Panc1 (cell line): ENCODE measurements around the gene SYTL1.

Experiments used
- POLR2AphosphoS5 ChIP-seq: IDR thresholded peaks from 2 replicates; pipeline ENCODE4 v1.6.1; 2012; ENCODE audit warnings: mild to moderate bottlenecking, low read depth, low read length, moderate library complexity
- SIN3A ChIP-seq: IDR thresholded peaks from 2 replicates; pipeline ENCODE4 v1.6.1; 2012; ENCODE audit warnings: low read depth, mild to moderate bottlenecking, low read length, moderate library complexity, borderline replicate concordance; ENCODE audit not compliant: insufficient read depth
- TCF7L2 ChIP-seq: IDR thresholded peaks from 2 replicates; pipeline ENCODE4 v1.6.1; 2011; ENCODE audit warnings: mild to moderate bottlenecking, low read depth, low read length, inconsistent platforms
- TF ChIP-seq, protein P1 (sequence below): fragments of 450-650 bp; IDR thresholded peaks from 2 replicates; pipeline ENCODE4 v1.5.1; 2017; ENCODE audit warnings: mild to moderate bottlenecking
- TF ChIP-seq, protein P2 (sequence below), 2 experiments: IDR thresholded peaks; 2 replicates each; pipeline ENCODE4 v1.6.1; 2011 to 2012; ENCODE audit warnings: low read depth in 2 of 2, control low read depth in 1 of 2, low read length in 1 of 2, mild to moderate bottlenecking in 1 of 2, moderate library complexity in 1 of 2; ENCODE audit not compliant: insufficient read depth in 1 of 2

- TF ChIP-seq POLR2AphosphoS5 (no peak), SIN3A (no peak), TCF7L2 (no peak)
- TF ChIP-seq, protein P1, sequence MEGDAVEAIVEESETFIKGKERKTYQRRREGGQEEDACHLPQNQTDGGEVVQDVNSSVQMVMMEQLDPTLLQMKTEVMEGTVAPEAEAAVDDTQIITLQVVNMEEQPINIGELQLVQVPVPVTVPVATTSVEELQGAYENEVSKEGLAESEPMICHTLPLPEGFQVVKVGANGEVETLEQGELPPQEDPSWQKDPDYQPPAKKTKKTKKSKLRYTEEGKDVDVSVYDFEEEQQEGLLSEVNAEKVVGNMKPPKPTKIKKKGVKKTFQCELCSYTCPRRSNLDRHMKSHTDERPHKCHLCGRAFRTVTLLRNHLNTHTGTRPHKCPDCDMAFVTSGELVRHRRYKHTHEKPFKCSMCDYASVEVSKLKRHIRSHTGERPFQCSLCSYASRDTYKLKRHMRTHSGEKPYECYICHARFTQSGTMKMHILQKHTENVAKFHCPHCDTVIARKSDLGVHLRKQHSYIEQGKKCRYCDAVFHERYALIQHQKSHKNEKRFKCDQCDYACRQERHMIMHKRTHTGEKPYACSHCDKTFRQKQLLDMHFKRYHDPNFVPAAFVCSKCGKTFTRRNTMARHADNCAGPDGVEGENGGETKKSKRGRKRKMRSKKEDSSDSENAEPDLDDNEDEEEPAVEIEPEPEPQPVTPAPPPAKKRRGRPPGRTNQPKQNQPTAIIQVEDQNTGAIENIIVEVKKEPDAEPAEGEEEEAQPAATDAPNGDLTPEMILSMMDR: peak; percentile 43
- TF ChIP-seq, protein P2, sequence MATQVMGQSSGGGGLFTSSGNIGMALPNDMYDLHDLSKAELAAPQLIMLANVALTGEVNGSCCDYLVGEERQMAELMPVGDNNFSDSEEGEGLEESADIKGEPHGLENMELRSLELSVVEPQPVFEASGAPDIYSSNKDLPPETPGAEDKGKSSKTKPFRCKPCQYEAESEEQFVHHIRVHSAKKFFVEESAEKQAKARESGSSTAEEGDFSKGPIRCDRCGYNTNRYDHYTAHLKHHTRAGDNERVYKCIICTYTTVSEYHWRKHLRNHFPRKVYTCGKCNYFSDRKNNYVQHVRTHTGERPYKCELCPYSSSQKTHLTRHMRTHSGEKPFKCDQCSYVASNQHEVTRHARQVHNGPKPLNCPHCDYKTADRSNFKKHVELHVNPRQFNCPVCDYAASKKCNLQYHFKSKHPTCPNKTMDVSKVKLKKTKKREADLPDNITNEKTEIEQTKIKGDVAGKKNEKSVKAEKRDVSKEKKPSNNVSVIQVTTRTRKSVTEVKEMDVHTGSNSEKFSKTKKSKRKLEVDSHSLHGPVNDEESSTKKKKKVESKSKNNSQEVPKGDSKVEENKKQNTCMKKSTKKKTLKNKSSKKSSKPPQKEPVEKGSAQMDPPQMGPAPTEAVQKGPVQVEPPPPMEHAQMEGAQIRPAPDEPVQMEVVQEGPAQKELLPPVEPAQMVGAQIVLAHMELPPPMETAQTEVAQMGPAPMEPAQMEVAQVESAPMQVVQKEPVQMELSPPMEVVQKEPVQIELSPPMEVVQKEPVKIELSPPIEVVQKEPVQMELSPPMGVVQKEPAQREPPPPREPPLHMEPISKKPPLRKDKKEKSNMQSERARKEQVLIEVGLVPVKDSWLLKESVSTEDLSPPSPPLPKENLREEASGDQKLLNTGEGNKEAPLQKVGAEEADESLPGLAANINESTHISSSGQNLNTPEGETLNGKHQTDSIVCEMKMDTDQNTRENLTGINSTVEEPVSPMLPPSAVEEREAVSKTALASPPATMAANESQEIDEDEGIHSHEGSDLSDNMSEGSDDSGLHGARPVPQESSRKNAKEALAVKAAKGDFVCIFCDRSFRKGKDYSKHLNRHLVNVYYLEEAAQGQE (IDR thresholded peaks at IDR 0.05; ENCODE audit: insufficient read depth in 1 of 2, low read depth in 2 of 2, low read length in 1 of 2): no peak
These were observed 51.2 kb downstream of the SYTL1 start for GRCh38 chr1:27392778-27393635.
